ENCODE data around the gene GDAP1L1.

DNA sequence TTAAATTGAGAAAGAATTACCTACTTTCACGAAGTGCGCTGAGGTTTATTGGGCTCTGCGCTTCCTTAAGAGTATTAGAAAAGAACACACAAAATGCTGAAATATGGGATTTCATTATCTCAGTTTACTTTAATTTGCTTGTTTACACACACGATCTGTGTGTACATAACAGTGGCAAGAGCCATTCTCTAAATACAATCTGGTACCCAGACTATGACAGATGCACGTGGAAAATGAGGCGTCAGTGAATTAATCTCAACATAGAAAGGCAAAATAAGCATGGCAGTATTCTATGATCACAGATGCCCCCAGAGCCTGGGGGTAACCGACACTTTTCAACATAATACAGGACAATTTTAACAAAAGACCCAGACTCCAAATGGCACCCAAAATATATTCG lies 55.6 kb downstream of the GDAP1L1 start:
- TF ChIP-seq HDAC2 (IDR thresholded peaks at IDR 0.05) (no peak), CHD2 (IDR thresholded peaks at IDR 0.05; ENCODE audit: low read length, partially characterized antibody) (no peak), REST (IDR thresholded peaks at IDR 0.05) (no peak), POLR2A (IDR thresholded peaks at IDR 0.05; ENCODE audit: low read length) (no peak)
- TF ChIP-seq, protein P1, sequence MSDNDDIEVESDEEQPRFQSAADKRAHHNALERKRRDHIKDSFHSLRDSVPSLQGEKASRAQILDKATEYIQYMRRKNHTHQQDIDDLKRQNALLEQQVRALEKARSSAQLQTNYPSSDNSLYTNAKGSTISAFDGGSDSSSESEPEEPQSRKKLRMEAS (IDR thresholded peaks at IDR 0.05), result no peak
- TF ChIP-seq, protein P2, sequence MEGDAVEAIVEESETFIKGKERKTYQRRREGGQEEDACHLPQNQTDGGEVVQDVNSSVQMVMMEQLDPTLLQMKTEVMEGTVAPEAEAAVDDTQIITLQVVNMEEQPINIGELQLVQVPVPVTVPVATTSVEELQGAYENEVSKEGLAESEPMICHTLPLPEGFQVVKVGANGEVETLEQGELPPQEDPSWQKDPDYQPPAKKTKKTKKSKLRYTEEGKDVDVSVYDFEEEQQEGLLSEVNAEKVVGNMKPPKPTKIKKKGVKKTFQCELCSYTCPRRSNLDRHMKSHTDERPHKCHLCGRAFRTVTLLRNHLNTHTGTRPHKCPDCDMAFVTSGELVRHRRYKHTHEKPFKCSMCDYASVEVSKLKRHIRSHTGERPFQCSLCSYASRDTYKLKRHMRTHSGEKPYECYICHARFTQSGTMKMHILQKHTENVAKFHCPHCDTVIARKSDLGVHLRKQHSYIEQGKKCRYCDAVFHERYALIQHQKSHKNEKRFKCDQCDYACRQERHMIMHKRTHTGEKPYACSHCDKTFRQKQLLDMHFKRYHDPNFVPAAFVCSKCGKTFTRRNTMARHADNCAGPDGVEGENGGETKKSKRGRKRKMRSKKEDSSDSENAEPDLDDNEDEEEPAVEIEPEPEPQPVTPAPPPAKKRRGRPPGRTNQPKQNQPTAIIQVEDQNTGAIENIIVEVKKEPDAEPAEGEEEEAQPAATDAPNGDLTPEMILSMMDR (IDR thresholded peaks at IDR 0.05), result no peak
